Stimulated activated naive CD8-positive, alpha-beta T cell treated with anti-CD3 and anti-CD28 coated beads, Interleukin-15, amount 100 ng/mL, for 72 hours (primary cell): Measurements from ENCODE around the gene SPC24.
"Not testable (repeated sequence)": the region's sequence is repeated elsewhere in the genome, so short reads cannot be mapped to it uniquely, and the experiment has no call there.

Experiments
- ATAC-seq: fragments of 150-1000 bp; cut with Tn5 transposase; 2 replicates; pipeline ENCODE4 v1.10.0; 2021; ENCODE audit warnings: mild to moderate bottlenecking, moderate library complexity
- DNase-seq, 2 donors: peaks; one replicate each; pipeline ENCODE4 v3.0.0; 2021 to 2022
- H3K27ac Mint-ChIP-seq, 2 donors: one replicate each; pipeline ENCODE4 v1.8.0; 2022; ENCODE audit warnings: mild to moderate bottlenecking in 2 of 2, mixed read lengths in 2 of 2, moderate library complexity in 2 of 2
- H3K27me3 Mint-ChIP-seq: one replicate; pipeline ENCODE4 v1.8.0; 2022; ENCODE audit warnings: mixed read lengths
- H3K4me1 Mint-ChIP-seq: one replicate; pipeline ENCODE4 v1.8.0; 2022; ENCODE audit warnings: mild to moderate bottlenecking, mixed read lengths
- H3K4me3 Mint-ChIP-seq, 2 donors: one replicate each; pipeline ENCODE4 v1.8.0; 2022; ENCODE audit warnings: mild to moderate bottlenecking in 2 of 2, mixed read lengths in 2 of 2, moderate library complexity in 1 of 2
- H3K9me3 Mint-ChIP-seq, 2 donors: one replicate each; pipeline ENCODE4 v1.8.0; 2022; ENCODE audit warnings: mixed read lengths in 2 of 2

The SPC24 gene

DNA sequence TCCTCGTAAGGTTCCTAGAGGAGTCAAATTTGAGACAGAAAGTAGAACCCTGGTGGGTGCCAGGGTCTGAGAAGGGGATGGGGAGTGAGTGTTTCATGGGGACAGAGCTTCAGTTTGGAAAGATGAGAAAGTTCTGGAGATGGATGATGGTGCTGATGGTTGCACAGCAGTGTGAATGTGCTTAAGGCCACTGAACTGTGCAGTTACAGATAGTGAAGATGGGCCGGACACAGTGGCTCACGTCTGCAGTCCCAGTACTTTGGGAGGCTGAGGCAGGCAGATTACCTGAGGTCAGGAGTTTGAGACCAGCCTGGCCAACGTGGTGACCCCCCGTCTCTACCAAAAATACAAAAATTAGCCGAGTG is 917 bp downstream of the SPC24 start:
- peaks cover 28% of the 10 kb centered on the region for H3K4me1 Mint-ChIP-seq
- H3K4me3 Mint-ChIP-seq: peak overlapping the region; percentile 83 to 92
- no peaks in the 10 kb centered on the region for H3K27me3 Mint-ChIP-seq
- no peak for DNase-seq
- no peaks in the 10 kb centered on the region for H3K9me3 Mint-ChIP-seq
- no peak for ATAC-seq
- H3K27ac Mint-ChIP-seq: peak overlapping the region; percentile 59 to 64

GRCh38 chr19:11152318-11153062 is 3.1 kb downstream of the SPC24 start:
- Mint-ChIP-seq H3K4me1 (peaks cover 28% of the 10 kb centered on the region), H3K9me3 (no peaks in the 10 kb centered on the region), H3K27ac (no peak overlapping the region), H3K27me3 (no peaks in the 10 kb centered on the region), H3K4me3 (no peak overlapping the region)
- no peak for DNase-seq
- ATAC-seq: no peak

DNA sequence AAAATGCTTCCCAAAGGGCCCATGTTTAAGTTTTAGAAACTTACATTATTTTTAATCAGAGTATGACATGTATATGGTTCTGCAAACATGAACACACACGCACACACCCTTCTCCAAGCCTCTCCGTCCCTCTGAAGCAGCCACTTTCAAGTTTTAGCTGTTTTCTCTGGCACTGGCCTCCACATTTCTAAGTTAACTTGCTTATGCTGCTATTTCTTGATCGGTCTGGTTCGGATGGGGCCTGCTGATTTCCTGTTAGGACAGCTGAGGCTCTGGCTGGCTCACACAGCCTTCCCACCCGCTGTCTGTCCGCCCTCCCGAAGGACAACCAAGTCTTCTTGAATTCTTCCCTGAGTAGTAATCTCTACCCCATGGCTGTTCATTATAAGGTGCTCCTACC is 4.4 kb downstream of the SPC24 start:
- Mint-ChIP-seq H3K4me1 (peaks cover 25% of the 10 kb centered on the region), H3K9me3 (no peaks in the 10 kb centered on the region), H3K27ac (no peak overlapping the region), H3K4me3 (no peak overlapping the region), H3K27me3 (no peaks in the 10 kb centered on the region)
- ATAC-seq: no peak
- no peak for DNase-seq

GRCh38 chr19:11148001-11148400 is 7.6 kb downstream of the SPC24 start:
- H3K4me1 Mint-ChIP-seq: peaks cover 14% of the 10 kb centered on the region
- H3K27me3 Mint-ChIP-seq: no peaks in the 10 kb centered on the region
- H3K4me3 Mint-ChIP-seq: no peak overlapping the region
- DNase-seq (no peak), ATAC-seq (no peak)
- H3K9me3 Mint-ChIP-seq: no peaks in the 10 kb centered on the region
- no peak overlapping the region for H3K27ac Mint-ChIP-seq

DNA sequence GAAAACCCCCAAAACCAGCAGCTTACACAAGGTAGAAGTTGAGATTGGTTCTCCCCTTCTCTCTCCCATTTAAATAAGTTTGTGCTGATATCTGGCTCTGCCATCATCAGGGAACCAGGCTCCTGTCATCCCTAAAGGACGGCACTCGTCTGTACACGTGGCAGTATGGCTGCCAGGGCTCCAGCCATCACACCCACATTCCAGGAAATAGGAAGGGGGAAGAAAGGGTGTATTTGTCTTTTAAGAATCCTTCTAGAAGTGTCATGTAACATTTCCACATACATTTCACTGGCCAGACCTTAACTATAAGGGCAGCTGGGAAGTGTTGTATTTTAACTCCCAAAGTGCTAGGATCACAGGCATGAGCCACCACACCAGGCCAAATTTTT is 10.1 kb downstream of the SPC24 start:
- Mint-ChIP-seq H3K4me1 (peaks cover 12% of the 10 kb centered on the region), H3K27ac (peak overlapping the region in 1 of 2 donors; percentile 60)

DNA sequence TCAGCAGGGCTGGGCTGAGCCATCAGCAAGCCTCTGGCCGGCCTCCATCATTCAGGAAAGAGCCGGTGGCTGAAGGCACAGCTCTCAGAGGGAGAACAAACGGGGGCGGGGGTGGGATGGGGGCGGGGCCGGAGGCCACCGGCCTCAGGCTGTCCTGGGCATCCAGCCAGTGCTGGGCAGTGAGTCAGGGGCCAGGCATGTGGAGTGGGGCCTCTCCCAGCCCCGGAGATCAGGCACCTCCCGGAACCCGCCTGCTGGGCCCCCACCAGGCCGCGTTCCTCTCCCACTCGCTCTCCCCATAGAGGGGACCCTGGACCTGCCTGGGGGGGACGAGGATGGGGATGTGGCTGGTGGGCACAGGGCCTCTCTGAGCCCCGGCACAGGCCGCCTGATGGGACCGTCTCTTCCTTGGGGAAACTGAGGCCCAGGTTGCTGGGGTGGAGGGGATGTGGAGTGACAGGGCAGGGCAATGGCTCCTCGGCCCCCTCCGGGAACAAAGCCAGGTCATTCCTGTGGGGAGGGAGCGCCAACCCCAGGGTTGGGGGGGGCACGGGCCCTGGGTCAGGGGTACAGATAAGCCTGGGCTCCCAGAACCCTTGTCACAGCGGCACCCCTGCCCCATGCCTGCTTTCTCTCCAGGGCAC is 12.9 kb downstream of the SPC24 start:
- peak overlapping the region in 1 of 2 donors; percentile 35 for H3K4me3 Mint-ChIP-seq
- DNase-seq (no peak), ATAC-seq (peak; percentile 41)
- H3K9me3 Mint-ChIP-seq: no peaks in the 10 kb centered on the region
- H3K27ac Mint-ChIP-seq: no peak overlapping the region
- peaks cover 19% of the 10 kb centered on the region for H3K4me1 Mint-ChIP-seq
- peaks cover 7% of the 10 kb centered on the region for H3K27me3 Mint-ChIP-seq

More for the DNA sequence above, 10.1 kb downstream of the SPC24 start:
- DNase-seq (no peak), ATAC-seq (no peak)
- Mint-ChIP-seq H3K27me3 (no peaks in the 10 kb centered on the region), H3K4me3 (no peak overlapping the region), H3K9me3 (no peaks in the 10 kb centered on the region)

- no peak for ATAC-seq
- no peak for DNase-seq
- H3K4me1 Mint-ChIP-seq: peaks cover 23% of the 10 kb centered on the region
- H3K4me3 Mint-ChIP-seq: no peak overlapping the region
- no peak overlapping the region for H3K27ac Mint-ChIP-seq
- peaks cover 7% of the 10 kb centered on the region for H3K27me3 Mint-ChIP-seq
- H3K9me3 Mint-ChIP-seq: no peaks in the 10 kb centered on the region
Measured at GRCh38 chr19:11141937-11142527, 13.6 kb downstream of the SPC24 start.

GRCh38 chr19:11140896-11141295 is 14.7 kb downstream of the SPC24 start:
- H3K4me3 Mint-ChIP-seq: no peak overlapping the region
- no peak overlapping the region for H3K27ac Mint-ChIP-seq
- no peaks in the 10 kb centered on the region for H3K9me3 Mint-ChIP-seq
- peaks cover 7% of the 10 kb centered on the region for H3K27me3 Mint-ChIP-seq
- peaks cover 23% of the 10 kb centered on the region for H3K4me1 Mint-ChIP-seq
- ATAC-seq (no peak), DNase-seq (no peak)

DNA sequence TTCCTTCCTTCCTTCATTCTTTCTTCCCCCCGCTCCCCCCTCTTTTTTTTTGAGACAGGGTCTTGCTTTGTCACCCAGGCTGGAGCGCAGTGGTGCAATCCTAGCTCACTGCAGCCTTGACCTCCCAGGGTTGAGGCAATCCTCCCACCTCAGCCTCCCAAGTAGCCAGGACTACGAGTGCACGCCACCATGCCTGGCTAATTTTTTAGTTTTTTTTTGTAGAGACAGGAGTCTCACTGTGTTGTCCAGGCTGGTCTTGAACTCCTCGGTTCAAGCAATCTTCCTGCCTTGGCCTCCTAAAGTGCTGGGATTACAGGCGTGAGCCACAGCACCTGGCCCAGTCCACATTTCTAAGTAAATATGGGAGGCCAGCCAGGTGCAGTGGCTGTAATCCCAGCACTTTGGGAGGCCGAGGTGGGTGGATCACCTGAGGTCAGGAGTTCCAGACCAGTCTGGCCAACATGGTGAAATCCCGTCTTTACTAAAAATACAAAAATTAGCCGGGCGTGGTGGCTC is 15.5 kb downstream of the SPC24 start:
- H3K27me3 Mint-ChIP-seq, ATAC-seq, H3K4me3 Mint-ChIP-seq, H3K27ac Mint-ChIP-seq, DNase-seq, H3K9me3 Mint-ChIP-seq: not testable (repeated sequence)
- H3K4me1 Mint-ChIP-seq: peaks cover 23% of the 10 kb centered on the region

DNA sequence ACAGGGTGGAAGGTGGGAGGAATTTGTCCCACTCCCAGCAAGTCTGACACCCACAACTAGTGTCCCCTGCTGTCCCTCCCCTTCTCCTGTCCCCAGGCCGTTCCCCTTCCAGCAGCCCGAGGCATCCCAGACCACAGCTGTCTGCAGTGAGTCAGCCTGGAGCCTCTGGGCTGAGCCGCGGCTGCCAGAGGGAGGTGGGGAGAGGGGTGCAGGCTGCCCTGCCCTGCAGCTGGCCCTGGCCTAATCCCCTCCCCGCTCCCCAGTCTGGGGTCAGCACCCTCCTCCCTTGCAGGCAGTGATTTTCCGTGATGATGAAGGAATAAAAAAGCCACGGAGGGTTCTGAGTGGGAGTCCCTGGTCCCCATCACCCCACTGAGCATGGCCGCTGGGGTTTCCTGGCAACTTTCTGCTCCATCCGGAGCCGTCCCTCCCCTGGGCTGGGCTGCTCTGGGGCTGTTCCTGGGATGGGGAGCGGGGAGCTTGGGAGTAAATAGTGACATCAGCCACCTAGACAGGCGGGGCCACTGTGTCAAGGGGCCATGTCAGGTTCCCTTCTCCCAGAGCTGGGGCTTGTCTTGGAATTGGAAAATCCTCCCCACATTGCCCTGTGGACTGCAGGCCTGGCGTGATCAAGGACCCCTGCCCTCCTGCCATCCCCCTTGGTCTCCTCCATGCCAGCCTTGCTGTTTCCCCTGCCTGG is 16.8 kb downstream of the SPC24 start:
- Mint-ChIP-seq H3K27ac (peak overlapping the region in 1 of 2 donors; percentile 42), H3K27me3 (peaks cover 7% of the 10 kb centered on the region), H3K9me3 (no peaks in the 10 kb centered on the region), H3K4me1 (peaks cover 23% of the 10 kb centered on the region), H3K4me3 (peak overlapping the region in 1 of 2 donors; percentile 39)
- DNase-seq: no peak
- no peak for ATAC-seq

GRCh38 chr19:11137542-11138384 is 17.8 kb downstream of the SPC24 start:
- H3K27me3 Mint-ChIP-seq: peaks cover 7% of the 10 kb centered on the region
- peaks cover 13% of the 10 kb centered on the region for H3K4me1 Mint-ChIP-seq
- peak overlapping the region; percentile 79 to 88 for H3K4me3 Mint-ChIP-seq
- DNase-seq: peak; percentile 36 to 50
- no peaks in the 10 kb centered on the region for H3K9me3 Mint-ChIP-seq
- peak; percentile 75 for ATAC-seq
- H3K27ac Mint-ChIP-seq: peak overlapping the region in 1 of 2 donors; percentile 42

GRCh38 chr19:11136400-11137101 is 19.0 kb downstream of the SPC24 start:
- Mint-ChIP-seq H3K4me1 (peaks cover 11% of the 10 kb centered on the region), H3K9me3 (no peaks in the 10 kb centered on the region), H3K4me3 (no peak overlapping the region), H3K27me3 (peaks cover 7% of the 10 kb centered on the region), H3K27ac (peak overlapping the region in 1 of 2 donors; percentile 34)
- DNase-seq: no peak
- ATAC-seq: no peak

- DNase-seq (no peak), ATAC-seq (no peak)
- Mint-ChIP-seq H3K4me1 (no peaks in the 10 kb centered on the region), H3K27ac (no peak overlapping the region), H3K27me3 (no peaks in the 10 kb centered on the region), H3K4me3 (no peak overlapping the region), H3K9me3 (no peaks in the 10 kb centered on the region)
Measured at GRCh38 chr19:11131471-11131870, 24.1 kb downstream of the SPC24 start.

GRCh38 chr19:11130824-11131455 is 24.6 kb downstream of the SPC24 start:
- H3K27me3 Mint-ChIP-seq: no peaks in the 10 kb centered on the region
- no peak overlapping the region for H3K27ac Mint-ChIP-seq
- H3K4me1 Mint-ChIP-seq: no peaks in the 10 kb centered on the region
- DNase-seq: peak; percentile 64 to 75
- no peaks in the 10 kb centered on the region for H3K9me3 Mint-ChIP-seq
- H3K4me3 Mint-ChIP-seq: no peak overlapping the region
- peak; percentile 85 for ATAC-seq
